HG03045 (cell line): ENCODE data around the gene TUBA8.
"Not testable (repeated sequence)": the region's sequence is repeated elsewhere in the genome, so short reads cannot be mapped to it uniquely, and the experiment has no call there.

Source experiments
- ATAC-seq: cut with Tn5 transposase; IDR thresholded peaks from one replicate; pipeline ENCODE4 v1.9.1; 2021; ENCODE audit warnings: mild to moderate bottlenecking, moderate library complexity; ENCODE audit not compliant: unreplicated experiment

Gene TUBA8

DNA sequence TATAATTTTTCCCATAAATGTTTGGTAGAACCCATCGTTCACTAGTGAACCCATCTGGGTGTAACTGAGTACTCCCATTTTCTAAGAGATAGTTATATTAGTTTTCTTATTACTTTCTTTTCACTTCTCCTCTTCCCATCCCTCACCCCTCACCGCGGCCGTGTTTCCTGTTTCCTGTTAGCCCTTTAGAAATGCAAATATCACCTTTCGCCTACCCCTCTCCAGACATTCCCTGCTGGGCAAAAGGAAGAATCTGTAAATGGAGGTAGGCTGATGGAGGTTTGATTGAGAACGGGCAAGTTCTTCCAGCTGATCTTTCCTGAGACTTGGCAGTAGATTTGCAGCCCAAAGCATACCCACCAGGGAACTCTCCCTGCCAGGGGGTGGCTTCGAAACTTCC, 54.7 kb downstream of the TUBA8 start:
- ATAC-seq, result not testable (repeated sequence)

DNA sequence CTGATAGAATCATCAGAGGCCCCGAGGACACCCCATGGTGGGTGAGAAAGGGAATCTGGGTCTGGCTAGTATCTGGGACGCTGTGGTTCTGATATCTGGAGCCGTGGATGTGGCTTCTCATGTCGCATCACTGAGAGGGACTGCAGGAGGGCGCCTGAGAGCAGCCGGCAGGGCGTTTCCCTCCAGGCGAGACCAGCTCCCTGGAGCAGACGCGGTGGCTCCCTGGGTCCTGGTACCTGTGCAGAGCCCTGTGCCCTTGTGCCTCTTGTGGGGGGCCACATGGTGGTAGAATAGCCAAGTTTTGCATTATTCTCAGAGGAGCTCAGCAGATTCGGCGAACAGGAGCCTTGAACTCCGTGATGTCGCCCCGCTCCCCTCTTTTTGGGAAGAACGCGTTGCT, 59.7 kb downstream of the TUBA8 start:
- not testable (repeated sequence) for ATAC-seq

DNA sequence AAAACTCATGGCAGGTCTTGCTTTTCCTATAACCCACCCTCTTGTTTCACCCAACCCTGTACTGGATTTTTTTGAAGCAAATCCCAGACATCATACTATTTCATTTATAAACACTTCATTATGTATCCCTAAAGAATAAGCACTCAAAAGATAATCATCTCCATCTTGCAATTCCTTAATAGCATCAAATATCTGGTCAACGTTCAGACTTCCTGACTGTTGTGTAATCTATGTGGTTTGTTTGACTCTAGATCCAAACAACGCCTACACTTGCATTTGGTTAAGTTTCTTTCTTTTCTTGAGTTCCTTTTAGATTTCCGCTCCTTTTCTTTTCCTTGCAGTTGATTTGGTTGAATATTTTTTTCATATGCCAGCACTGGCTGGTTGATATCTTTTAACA, 61.6 kb downstream of the TUBA8 start:
- not testable (repeated sequence) for ATAC-seq

DNA sequence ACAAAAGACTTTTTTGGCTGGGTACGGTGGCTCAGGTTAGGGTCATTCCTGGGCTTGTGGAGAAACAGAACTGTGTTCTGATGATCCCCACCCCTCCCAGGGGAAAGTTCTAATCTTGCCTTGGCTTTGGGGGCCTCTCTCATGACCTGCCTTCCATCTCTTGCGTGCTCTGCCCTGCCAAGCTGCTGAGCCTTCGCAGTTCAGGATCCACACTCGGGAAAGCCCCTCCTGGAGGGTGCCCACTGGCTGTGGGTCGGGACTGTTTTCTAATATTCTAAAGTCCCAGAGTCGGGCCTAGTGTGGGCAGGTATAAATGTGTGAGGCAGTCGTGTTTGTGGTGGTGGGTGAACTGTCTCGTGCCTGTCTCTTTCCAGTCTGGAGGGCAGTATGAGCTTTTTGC, 62.2 kb downstream of the TUBA8 start:
- ATAC-seq, result not testable (repeated sequence)

DNA sequence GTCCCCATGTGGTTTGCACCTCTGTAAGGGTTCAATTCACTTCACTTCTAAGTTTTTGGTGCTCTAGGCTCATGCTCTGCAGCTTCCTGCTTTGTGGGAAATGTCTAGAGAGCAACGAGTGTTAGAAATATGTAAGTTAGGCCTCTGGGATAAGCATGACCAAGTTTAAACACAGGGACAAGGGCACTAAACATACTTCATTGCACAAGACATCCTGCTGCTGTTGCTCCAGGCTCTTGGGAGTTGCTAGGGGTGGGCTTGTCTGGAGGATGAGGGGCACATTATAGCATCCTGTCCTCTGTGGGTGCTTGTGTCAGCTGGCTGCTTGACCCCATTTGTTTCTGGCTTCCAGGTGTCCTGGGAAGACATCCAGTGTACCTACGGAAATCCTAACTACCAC, 62.8 kb downstream of the TUBA8 start:
- ATAC-seq, result not testable (repeated sequence)
